Measurements from ENCODE around the gene PCYT2. TPM values are rescaled to one million over a fixed set of nuclear protein-coding genes. Genes with fewer than 3 reads are reported as not detected.

PCYT2 gene
- total and polyA plus RNA-seq, 9 of the 15 experiments (the other 6 are each of a cell fraction or from before 2014, with no cell fraction given), result 0.92 to 134 (median 82.5) TPM

DNA sequence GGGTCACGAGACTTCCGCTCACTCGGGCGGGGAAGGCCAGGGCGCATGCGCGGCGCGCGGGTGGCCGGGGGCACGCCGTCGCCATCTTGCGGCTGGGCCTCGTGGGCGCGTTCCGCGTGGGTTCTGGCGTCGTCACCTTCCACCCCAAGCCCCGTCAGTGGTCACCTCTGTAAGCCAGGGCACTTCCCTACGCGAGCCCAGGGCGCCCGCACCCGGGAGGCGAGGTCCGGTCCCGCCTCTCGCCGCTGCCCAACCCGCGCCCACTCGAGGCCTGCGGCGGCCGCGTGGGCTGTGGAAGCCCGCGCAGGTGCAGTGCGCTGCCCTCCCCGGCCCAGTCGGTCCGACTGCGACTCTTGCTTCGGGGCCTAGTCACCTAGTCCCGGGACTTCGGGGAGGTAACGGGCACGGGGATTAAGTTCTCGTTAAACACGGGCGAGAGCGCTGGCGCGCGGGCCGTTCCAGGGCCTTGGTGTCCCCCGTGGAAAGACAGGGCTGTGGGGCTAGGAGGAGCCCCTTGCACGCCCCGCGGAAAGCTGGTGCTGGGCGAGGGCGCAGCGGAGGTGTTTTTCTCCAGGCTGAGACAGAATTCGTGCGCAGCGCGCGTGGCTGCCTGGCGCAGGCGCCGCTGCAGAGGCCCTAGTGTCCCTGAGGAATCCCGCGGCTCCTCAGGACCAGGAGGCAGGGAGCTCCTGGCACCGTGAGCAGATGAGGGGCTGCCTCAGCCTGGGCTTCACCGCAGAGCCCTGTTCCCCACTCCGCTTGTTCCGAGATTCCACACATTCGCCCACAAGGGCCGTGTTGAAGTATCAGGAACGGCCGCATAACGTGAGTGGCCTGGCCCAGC is 39.6 kb downstream of the PCYT2 start (continued):
- TF ChIP-seq NR2F6 (CRISPR knock-in tag; IDR thresholded peaks at IDR 0.05) (no peak), FOXM1 (IDR thresholded peaks at IDR 0.05; ENCODE audit: low read depth) (no peak), FOXM1 (CRISPR knock-in tag; IDR thresholded peaks at IDR 0.05; ENCODE audit: low read depth) (peak; percentile 94), COPS2 (conservative IDR thresholded peaks at IDR 0.05) (no peak), MYBL2 (IDR thresholded peaks at IDR 0.05; ENCODE audit: low read depth) (no peak), MYBL2 (CRISPR knock-in tag; IDR thresholded peaks at IDR 0.05; ENCODE audit: borderline replicate concordance) (no peak), MAFG (tag; conservative IDR thresholded peaks at IDR 0.05) (no peak), KAT2B (IDR thresholded peaks at IDR 0.05; ENCODE audit: low read depth, low read length) (no peak), NFIC (IDR thresholded peaks at IDR 0.05) (peak; percentile 53)
- TF ChIP-seq, protein P1, sequence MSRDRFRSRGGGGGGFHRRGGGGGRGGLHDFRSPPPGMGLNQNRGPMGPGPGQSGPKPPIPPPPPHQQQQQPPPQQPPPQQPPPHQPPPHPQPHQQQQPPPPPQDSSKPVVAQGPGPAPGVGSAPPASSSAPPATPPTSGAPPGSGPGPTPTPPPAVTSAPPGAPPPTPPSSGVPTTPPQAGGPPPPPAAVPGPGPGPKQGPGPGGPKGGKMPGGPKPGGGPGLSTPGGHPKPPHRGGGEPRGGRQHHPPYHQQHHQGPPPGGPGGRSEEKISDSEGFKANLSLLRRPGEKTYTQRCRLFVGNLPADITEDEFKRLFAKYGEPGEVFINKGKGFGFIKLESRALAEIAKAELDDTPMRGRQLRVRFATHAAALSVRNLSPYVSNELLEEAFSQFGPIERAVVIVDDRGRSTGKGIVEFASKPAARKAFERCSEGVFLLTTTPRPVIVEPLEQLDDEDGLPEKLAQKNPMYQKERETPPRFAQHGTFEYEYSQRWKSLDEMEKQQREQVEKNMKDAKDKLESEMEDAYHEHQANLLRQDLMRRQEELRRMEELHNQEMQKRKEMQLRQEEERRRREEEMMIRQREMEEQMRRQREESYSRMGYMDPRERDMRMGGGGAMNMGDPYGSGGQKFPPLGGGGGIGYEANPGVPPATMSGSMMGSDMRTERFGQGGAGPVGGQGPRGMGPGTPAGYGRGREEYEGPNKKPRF (IDR thresholded peaks at IDR 0.05; ENCODE audit: low read depth, low read length), result no peak
- TF ChIP-seq, protein P2, sequence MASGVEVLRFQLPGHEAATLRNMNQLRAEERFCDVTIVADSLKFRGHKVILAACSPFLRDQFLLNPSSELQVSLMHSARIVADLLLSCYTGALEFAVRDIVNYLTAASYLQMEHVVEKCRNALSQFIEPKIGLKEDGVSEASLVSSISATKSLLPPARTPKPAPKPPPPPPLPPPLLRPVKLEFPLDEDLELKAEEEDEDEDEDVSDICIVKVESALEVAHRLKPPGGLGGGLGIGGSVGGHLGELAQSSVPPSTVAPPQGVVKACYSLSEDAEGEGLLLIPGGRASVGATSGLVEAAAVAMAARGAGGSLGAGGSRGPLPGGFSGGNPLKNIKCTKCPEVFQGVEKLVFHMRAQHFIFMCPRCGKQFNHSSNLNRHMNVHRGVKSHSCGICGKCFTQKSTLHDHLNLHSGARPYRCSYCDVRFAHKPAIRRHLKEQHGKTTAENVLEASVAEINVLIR (CRISPR knock-in tag; IDR thresholded peaks at IDR 0.05), result no peak
- TF ChIP-seq, protein P3, sequence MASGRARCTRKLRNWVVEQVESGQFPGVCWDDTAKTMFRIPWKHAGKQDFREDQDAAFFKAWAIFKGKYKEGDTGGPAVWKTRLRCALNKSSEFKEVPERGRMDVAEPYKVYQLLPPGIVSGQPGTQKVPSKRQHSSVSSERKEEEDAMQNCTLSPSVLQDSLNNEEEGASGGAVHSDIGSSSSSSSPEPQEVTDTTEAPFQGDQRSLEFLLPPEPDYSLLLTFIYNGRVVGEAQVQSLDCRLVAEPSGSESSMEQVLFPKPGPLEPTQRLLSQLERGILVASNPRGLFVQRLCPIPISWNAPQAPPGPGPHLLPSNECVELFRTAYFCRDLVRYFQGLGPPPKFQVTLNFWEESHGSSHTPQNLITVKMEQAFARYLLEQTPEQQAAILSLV (tag; IDR thresholded peaks at IDR 0.05), result no peak
- TF ChIP-seq, protein P4, sequence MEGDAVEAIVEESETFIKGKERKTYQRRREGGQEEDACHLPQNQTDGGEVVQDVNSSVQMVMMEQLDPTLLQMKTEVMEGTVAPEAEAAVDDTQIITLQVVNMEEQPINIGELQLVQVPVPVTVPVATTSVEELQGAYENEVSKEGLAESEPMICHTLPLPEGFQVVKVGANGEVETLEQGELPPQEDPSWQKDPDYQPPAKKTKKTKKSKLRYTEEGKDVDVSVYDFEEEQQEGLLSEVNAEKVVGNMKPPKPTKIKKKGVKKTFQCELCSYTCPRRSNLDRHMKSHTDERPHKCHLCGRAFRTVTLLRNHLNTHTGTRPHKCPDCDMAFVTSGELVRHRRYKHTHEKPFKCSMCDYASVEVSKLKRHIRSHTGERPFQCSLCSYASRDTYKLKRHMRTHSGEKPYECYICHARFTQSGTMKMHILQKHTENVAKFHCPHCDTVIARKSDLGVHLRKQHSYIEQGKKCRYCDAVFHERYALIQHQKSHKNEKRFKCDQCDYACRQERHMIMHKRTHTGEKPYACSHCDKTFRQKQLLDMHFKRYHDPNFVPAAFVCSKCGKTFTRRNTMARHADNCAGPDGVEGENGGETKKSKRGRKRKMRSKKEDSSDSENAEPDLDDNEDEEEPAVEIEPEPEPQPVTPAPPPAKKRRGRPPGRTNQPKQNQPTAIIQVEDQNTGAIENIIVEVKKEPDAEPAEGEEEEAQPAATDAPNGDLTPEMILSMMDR (IDR thresholded peaks at IDR 0.05 in 2 of 3, conservative IDR thresholded peaks at IDR 0.05 in 1 of 3; ENCODE audit: insufficient read depth in 2 of 3, low read depth in 1 of 3, low read length in 3 of 3), result peak in 2 of 3 experiments; percentile 27 to 29; a peak in 3 of 6 replicates
- TF ChIP-seq, protein P5, sequence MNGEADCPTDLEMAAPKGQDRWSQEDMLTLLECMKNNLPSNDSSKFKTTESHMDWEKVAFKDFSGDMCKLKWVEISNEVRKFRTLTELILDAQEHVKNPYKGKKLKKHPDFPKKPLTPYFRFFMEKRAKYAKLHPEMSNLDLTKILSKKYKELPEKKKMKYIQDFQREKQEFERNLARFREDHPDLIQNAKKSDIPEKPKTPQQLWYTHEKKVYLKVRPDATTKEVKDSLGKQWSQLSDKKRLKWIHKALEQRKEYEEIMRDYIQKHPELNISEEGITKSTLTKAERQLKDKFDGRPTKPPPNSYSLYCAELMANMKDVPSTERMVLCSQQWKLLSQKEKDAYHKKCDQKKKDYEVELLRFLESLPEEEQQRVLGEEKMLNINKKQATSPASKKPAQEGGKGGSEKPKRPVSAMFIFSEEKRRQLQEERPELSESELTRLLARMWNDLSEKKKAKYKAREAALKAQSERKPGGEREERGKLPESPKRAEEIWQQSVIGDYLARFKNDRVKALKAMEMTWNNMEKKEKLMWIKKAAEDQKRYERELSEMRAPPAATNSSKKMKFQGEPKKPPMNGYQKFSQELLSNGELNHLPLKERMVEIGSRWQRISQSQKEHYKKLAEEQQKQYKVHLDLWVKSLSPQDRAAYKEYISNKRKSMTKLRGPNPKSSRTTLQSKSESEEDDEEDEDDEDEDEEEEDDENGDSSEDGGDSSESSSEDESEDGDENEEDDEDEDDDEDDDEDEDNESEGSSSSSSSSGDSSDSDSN (IDR thresholded peaks at IDR 0.05; ENCODE audit: borderline replicate concordance in 1 of 2, low read depth in 2 of 2, low read length in 2 of 2), result 0 out of 4 replicates have a peak, but pooled peaks have one; percentile 16 to 20
- TF ChIP-seq, protein P6, sequence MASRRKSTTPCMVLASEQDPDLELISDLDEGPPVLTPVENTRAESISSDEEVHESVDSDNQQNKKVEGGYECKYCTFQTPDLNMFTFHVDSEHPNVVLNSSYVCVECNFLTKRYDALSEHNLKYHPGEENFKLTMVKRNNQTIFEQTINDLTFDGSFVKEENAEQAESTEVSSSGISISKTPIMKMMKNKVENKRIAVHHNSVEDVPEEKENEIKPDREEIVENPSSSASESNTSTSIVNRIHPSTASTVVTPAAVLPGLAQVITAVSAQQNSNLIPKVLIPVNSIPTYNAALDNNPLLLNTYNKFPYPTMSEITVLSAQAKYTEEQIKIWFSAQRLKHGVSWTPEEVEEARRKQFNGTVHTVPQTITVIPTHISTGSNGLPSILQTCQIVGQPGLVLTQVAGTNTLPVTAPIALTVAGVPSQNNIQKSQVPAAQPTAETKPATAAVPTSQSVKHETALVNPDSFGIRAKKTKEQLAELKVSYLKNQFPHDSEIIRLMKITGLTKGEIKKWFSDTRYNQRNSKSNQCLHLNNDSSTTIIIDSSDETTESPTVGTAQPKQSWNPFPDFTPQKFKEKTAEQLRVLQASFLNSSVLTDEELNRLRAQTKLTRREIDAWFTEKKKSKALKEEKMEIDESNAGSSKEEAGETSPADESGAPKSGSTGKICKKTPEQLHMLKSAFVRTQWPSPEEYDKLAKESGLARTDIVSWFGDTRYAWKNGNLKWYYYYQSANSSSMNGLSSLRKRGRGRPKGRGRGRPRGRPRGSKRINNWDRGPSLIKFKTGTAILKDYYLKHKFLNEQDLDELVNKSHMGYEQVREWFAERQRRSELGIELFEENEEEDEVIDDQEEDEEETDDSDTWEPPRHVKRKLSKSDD (conservative IDR thresholded peaks at IDR 0.05; ENCODE audit: low read length), result no peak
